Coronary artery (tissue), 2 donors: ENCODE results near the gene EPHB1.

Source experiments
- DNase-seq: peaks from one replicate; pipeline ENCODE4 v3.0.0-alpha.2; 2017; ENCODE audit warnings: low spot score
- H3K27ac ChIP-seq, 2 donors: fragments of 200-600 bp; sonication (generic); one replicate each; pipeline ENCODE4 v1.5.1; 2016 to 2019
- H3K4me3 ChIP-seq: fragments of 200-600 bp; sonication (generic); 2 replicates; pipeline ENCODE4 v1.5.1; 2016; ENCODE audit warnings: mild to moderate bottlenecking, moderate library complexity
- CTCF ChIP-seq: fragments of 200-600 bp; sonication (generic); IDR thresholded peaks from one replicate; pipeline ENCODE4 v1.5.1; 2019; ENCODE audit warnings: antibody characterized with exemption

The EPHB1 gene

GRCh38 chr3:134949150-134949549, 154.1 kb downstream of the EPHB1 start:
- TF ChIP-seq CTCF, result no peak
- DNase-seq, result no peak
- no peak overlapping the region for H3K4me3 ChIP-seq

DNA sequence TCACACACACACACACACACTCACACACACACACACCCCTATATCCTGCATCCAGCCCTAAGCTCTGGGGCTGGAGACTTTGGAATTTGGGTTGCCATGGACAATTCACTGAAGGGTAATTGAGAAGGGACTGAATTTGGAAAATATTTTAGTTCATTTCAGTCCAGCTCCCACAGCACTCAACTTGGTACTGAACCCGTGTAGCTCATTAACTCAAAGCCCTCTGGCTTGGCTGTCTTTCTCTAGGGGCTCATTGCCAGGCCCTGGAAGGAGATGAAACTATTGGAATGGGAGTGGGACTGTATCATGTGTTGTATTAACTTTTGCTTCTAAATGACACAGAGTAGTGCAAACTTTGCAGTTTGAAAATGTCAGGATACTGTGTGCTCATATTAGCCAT, 157.3 kb downstream of the EPHB1 start:
- DNase-seq, result no peak
- Histone ChIP-seq H3K4me3 (no peak overlapping the region), H3K27ac (no peak overlapping the region)
- no peak for TF ChIP-seq CTCF

More at GRCh38 chr3:134949150-134949549, 154.1 kb downstream of the EPHB1 start:
- no peak overlapping the region for H3K27ac ChIP-seq

DNA sequence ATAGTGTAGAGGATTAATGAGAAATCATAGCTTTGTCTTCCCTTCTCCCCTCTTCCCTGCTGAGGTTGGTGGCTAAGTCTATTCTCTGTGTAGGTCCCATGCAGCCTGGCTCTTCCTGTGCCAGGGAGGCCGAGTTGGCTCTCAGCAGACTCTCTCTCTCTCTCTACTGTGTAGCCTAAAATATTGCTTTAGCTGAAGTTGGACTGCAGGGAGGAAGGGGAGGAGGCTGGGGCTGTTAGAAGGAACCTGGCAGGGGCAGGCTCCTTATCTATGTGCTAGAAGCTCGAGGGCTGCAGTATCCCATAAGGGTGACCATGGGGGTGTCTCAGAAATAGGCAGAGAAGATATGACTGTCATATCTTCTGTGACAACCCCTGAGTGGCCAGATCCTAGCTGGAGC, 160.8 kb downstream of the EPHB1 start:
- no peak for TF ChIP-seq CTCF
- Histone ChIP-seq H3K27ac (no peak overlapping the region), H3K4me3 (no peak overlapping the region)
- DNase-seq, result no peak

- no peak for TF ChIP-seq CTCF
- Histone ChIP-seq H3K27ac (no peak overlapping the region), H3K4me3 (no peak overlapping the region)
- DNase-seq, result no peak
Measured at GRCh38 chr3:134956395-134956794, 161.3 kb downstream of the EPHB1 start.

DNA sequence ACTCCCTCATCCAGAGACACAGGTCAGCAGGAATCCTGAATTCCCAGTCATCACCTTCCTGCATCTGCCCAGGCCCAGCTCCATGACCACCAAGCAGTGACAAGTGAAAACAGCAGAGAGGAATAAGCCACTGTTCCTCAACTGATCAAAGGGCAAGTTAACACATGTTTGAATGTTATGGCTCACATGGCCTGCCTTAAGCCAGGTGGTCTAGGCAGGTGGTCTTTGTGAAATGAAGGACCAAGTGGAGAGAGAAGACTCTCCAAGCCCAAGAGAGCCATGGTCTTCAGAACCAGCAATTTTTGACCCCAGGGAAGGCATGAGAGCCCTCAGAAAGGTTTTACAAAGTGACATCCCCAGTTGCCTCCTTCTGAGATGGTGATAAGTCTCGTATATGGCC, 161.8 kb downstream of the EPHB1 start:
- no peak for DNase-seq
- no peak overlapping the region for H3K4me3 ChIP-seq
- no peak for TF ChIP-seq CTCF
- H3K27ac ChIP-seq, result no peak overlapping the region

GRCh38 chr3:134959516-134959915, 164.5 kb downstream of the EPHB1 start:
- Histone ChIP-seq H3K27ac (no peak overlapping the region), H3K4me3 (no peak overlapping the region)
- DNase-seq, result no peak
- TF ChIP-seq CTCF, result no peak

DNA sequence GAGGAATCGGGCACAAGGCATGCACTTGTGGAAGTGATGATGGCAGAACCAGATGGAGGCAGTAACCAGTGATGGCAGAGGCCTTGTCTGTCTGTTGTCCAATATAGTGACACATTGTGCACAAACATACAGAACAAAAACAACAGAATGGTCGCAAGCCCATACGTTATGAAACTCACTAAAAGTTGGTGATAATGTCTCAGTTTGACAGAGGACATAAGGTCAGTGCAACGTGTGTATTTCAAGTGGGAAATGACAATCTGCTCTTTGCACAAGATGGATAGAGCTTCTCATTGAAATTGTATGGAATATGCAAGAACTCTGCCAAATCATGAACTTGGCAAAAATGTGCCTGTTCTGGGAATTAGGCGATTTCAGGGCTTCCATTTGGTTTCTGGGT, 169.2 kb downstream of the EPHB1 start:
- H3K27ac ChIP-seq, result no peak overlapping the region
- H3K4me3 ChIP-seq, result no peak overlapping the region
- TF ChIP-seq CTCF, result no peak
- DNase-seq, result no peak
